Uterus (tissue), 2 donors: ENCODE measurements around the gene SLC48A1.

ENCODE experiments used
- CTCF ChIP-seq, 4 experiments: fragments of 200-600 bp in 2 of 4; fragments of 450-650 bp in 2 of 4; sonication (generic) in 2 of 4; IDR thresholded peaks; one replicate each; pipeline ENCODE4 v1.5.1; 2016 to 2019; ENCODE audit warnings: antibody characterized with exemption in 4 of 4, mild to moderate bottlenecking in 2 of 4, moderate library complexity in 1 of 4
- POLR2A ChIP-seq, 2 donors: fragments of 450-650 bp; IDR thresholded peaks; one replicate each; pipeline ENCODE4 v1.6.1; 2016; ENCODE audit warnings: antibody characterized with exemption in 2 of 2, mild to moderate bottlenecking in 1 of 2, moderate library complexity in 1 of 2

GRCh38 chr12:47751561-47751960 is 21.5 kb upstream of the SLC48A1 start:
- TF ChIP-seq CTCF (IDR thresholded peaks at IDR 0.05): no peak
- TF ChIP-seq POLR2A (IDR thresholded peaks at IDR 0.05): no peak
